OCI-LY1 (cell line): ENCODE results near the gene EGFL8.
"Not testable (repeated sequence)": the region's sequence is repeated elsewhere in the genome, so short reads cannot be mapped to it uniquely, and the experiment has no call there.

Experiments
- H2AFZ ChIP-seq: fragments of 200-600 bp; sonication (generic), shearing (Covaris generic); 2 replicates; pipeline ENCODE4 v1.6.0; 2014; ENCODE audit warnings: antibody characterized with exemption, mild to moderate bottlenecking, low read length
- H3F3A ChIP-seq: fragments of 200-600 bp; sonication (generic), shearing (Covaris generic); 2 replicates; pipeline ENCODE4 v1.6.0; 2014; ENCODE audit warnings: mild to moderate bottlenecking, antibody characterized with exemption, low read length, moderate library complexity; ENCODE audit not compliant: insufficient read depth
- H3K27ac ChIP-seq: fragments of 200-600 bp; sonication (generic); 2 replicates; pipeline ENCODE4 v1.5.1; 2014; ENCODE audit warnings: low read length, mixed run types, mild to moderate bottlenecking, low read depth; ENCODE audit not compliant: poor library complexity, severe bottlenecking
- H3K27me3 ChIP-seq: fragments of 200-600 bp; sonication (generic); 2 replicates; pipeline ENCODE4 v1.6.0; 2014; ENCODE audit warnings: antibody characterized with exemption, mild to moderate bottlenecking, low read length, moderate library complexity; ENCODE audit not compliant: insufficient read depth
- H3K36me3 ChIP-seq: fragments of 200-600 bp; sonication (generic); 2 replicates; pipeline ENCODE4 v1.6.1; 2014; ENCODE audit warnings: mild to moderate bottlenecking, antibody characterized with exemption, low read length, moderate library complexity, mixed read lengths; ENCODE audit not compliant: insufficient read depth
- H3K4me1 ChIP-seq: fragments of 200-600 bp; sonication (generic); 2 replicates; pipeline ENCODE4 v1.5.1; 2014; ENCODE audit warnings: mild to moderate bottlenecking, low read length, moderate library complexity; ENCODE audit not compliant: insufficient read depth, severe bottlenecking
- H3K4me2 ChIP-seq: fragments of 200-600 bp; sonication (generic), shearing (Covaris generic); 2 replicates; pipeline ENCODE4 v1.6.1; 2014; ENCODE audit warnings: low read length
- H3K4me3 ChIP-seq: fragments of 200-600 bp; sonication (generic); 2 replicates; pipeline ENCODE4 v1.5.1; 2014; ENCODE audit warnings: low read length, low read depth, mild to moderate bottlenecking, mixed read lengths; ENCODE audit not compliant: poor library complexity, severe bottlenecking
- H3K79me2 ChIP-seq: fragments of 200-600 bp; shearing (Covaris generic); 2 replicates; pipeline ENCODE4 v1.6.1; 2016; ENCODE audit warnings: mixed run types, low read length, mixed read lengths; ENCODE audit not compliant: insufficient read depth
- H3K9ac ChIP-seq: fragments of 200-600 bp; sonication (generic), shearing (Covaris generic); 2 replicates; pipeline ENCODE4 v1.6.1; 2014; ENCODE audit warnings: mild to moderate bottlenecking, low read length, mixed read lengths
- H3K9me2 ChIP-seq: fragments of 200-600 bp; sonication (generic), shearing (Covaris generic); 2 replicates; pipeline ENCODE4 v1.6.1; 2014; ENCODE audit warnings: low read depth, mild to moderate bottlenecking, low read length, mixed read lengths
- H3K9me3 ChIP-seq: fragments of 200-600 bp; shearing (Covaris generic); 2 replicates; pipeline ENCODE4 v1.6.1; 2014; ENCODE audit warnings: low read length, mixed read lengths
- H4K20me1 ChIP-seq: fragments of 200-600 bp; sonication (generic), shearing (Covaris generic); 2 replicates; pipeline ENCODE4 v1.6.0; 2016; ENCODE audit warnings: mild to moderate bottlenecking, low read length; ENCODE audit not compliant: insufficient read depth
- CTCF ChIP-seq: fragments of 200-600 bp; sonication (generic), shearing (Covaris generic); IDR thresholded peaks from 2 replicates; pipeline ENCODE4 v1.5.1; 2017; ENCODE audit warnings: mild to moderate bottlenecking, antibody characterized with exemption, low read length, moderate library complexity, mixed read lengths
- EZH2 ChIP-seq: fragments of 200-600 bp; sonication (generic), shearing (Covaris generic); IDR thresholded peaks from 2 replicates; pipeline ENCODE4 v1.8.0; 2017; ENCODE audit warnings: borderline replicate concordance, mixed run types, mild to moderate bottlenecking, antibody characterized with exemption, low read length, moderate library complexity, mixed read lengths

Gene EGFL8

GRCh38 chr6:32191696-32192607 lies 27.6 kb downstream of the EGFL8 start:
- TF ChIP-seq CTCF (no peak), EZH2 (no peak)
- Histone ChIP-seq H3K9ac (peak overlapping the region; percentile 86), H2AFZ (no peak overlapping the region), H3K9me2 (no peaks in the 10 kb centered on the region), H3K9me3 (no peaks in the 10 kb centered on the region), H3K79me2 (no peaks in the 10 kb centered on the region), H3K4me3 (peak overlapping the region; percentile 73), H4K20me1 (no peaks in the 10 kb centered on the region), H3K27me3 (no peaks in the 10 kb centered on the region), H3K27ac (peak overlapping the region; percentile 88), H3K4me1 (peaks cover 58% of the 10 kb centered on the region), H3F3A (0 out of 2 replicates have a peak, but pooled peaks cover 3% of the 10 kb centered on the region), H3K36me3 (peaks cover 14% of the 10 kb centered on the region; the same call in 1 of the 2 replicates), H3K4me2 (peak overlapping the region; percentile 86)

GRCh38 chr6:32192608-32193039 lies 28.2 kb downstream of the EGFL8 start, which contains the start of gene GPSM3:
Gene GPSM3 (minus strand): TSS chr6:32192643. CDS start chr6:32192513, 130 bp downstream.
- 0 out of 2 replicates have a peak, but pooled peaks cover 3% of the 10 kb centered on the region for H3F3A ChIP-seq
- peak within 1 kb of the TSS; percentile 88 for H3K27ac ChIP-seq
- H2AFZ ChIP-seq = peak within 1 kb of the TSS; percentile 54; the same call in 1 of the 2 replicates
- H3K9me3 ChIP-seq = no peaks in the 10 kb centered on the region
- peaks cover 65% of the 10 kb centered on the region for H3K4me1 ChIP-seq
- peaks cover 7% of the 10 kb centered on the region; the same call in 1 of the 2 replicates for H3K36me3 ChIP-seq
- H3K79me2 ChIP-seq = no peaks in the 10 kb centered on the region
- TF ChIP-seq EZH2 = no peak
- TF ChIP-seq CTCF = no peak
- peak within 1 kb of the TSS; percentile 73 for H3K4me3 ChIP-seq
- H3K9me2 ChIP-seq = no peaks in the 10 kb centered on the region
- no peaks in the 10 kb centered on the region for H3K27me3 ChIP-seq
- H3K4me2 ChIP-seq = peak within 1 kb of the TSS; percentile 86
- H3K9ac ChIP-seq = peak within 1 kb of the TSS; percentile 86
- H4K20me1 ChIP-seq = no peaks in the 10 kb centered on the region

GRCh38 chr6:32193096-32193495 lies 28.7 kb downstream of the EGFL8 start:
- Histone ChIP-seq H3K4me2 (peak overlapping the region; percentile 86), H3K27ac (peak overlapping the region; percentile 88)

More at GRCh38 chr6:32193096-32193495, 28.7 kb downstream of the EGFL8 start:
- H3K9me2 ChIP-seq, H3K27me3 ChIP-seq, H4K20me1 ChIP-seq, H3K79me2 ChIP-seq, H3F3A ChIP-seq, H3K36me3 ChIP-seq, H3K9me3 ChIP-seq: not testable (repeated sequence)
- Histone ChIP-seq H2AFZ (peak overlapping the region; percentile 54; the same call in 1 of the 2 replicates), H3K4me3 (peak overlapping the region; percentile 73), H3K9ac (peak overlapping the region; percentile 86), H3K4me1 (peaks cover 66% of the 10 kb centered on the region)
